Measurements from ENCODE around the gene ITGB8.

- TF ChIP-seq EZH2 (IDR thresholded peaks at IDR 0.05; ENCODE audit: insufficient read depth, poor library complexity, severe bottlenecking): no peak
- no peak for TF ChIP-seq EZH2phosphoT487 (IDR thresholded peaks at IDR 0.05; ENCODE audit: insufficient read depth, low read depth)
Measured at GRCh38 chr7:20365486-20365885, 34.8 kb downstream of the ITGB8 start.

All from GM23248 (cell line).